A673 (cell line): ENCODE data around the gene CLDND2. TPM values are rescaled to one million over a fixed set of nuclear protein-coding genes. Genes with fewer than 3 reads are reported as not detected.
A peak's percentile ranks its signal among the peaks of the same experiment; 100 is the strongest.

Experiments used
- BruUV-seq: library from RNA; stranded (reverse); fragments of 400-500 nt; replicated peaks from 2 replicates; lab custom pipeline; 2021; lab: Mats Ljungman, UMichigan
- CTCF ChIA-PET: fragments of 300-600 bp; sonication (Branson Sonifier 250); formaldehyde crosslinking; loops from one replicate; lab custom pipeline; 2022; ENCODE audit warnings: antibody characterized with exemption; lab: Charles Lee
- POLR2A ChIA-PET: fragments of 300-600 bp; sonication (Branson Sonifier 250); formaldehyde crosslinking; loops from one replicate; lab custom pipeline; 2022; ENCODE audit warnings: antibody characterized with exemption; ENCODE audit not compliant: low non-redundant PET; lab: Charles Lee
- DNase-seq: peaks from one replicate; pipeline ENCODE4 v3.0.0-alpha.2; 2015; ENCODE audit warnings: low spot score
- H3K27ac ChIP-seq: fragments of 200-600 bp; sonication (generic); 2 replicates; pipeline ENCODE4 v1.5.1; 2016; ENCODE audit warnings: mixed run types, low read depth, mild to moderate bottlenecking, mixed read lengths, antibody characterized with exemption, low read length; ENCODE audit not compliant: poor library complexity, severe bottlenecking
- H3K27me3 ChIP-seq: fragments of 200-600 bp; sonication (generic); replicated peaks from 2 replicates; pipeline ENCODE4 v1.6.1; 2017; ENCODE audit warnings: mixed run types, low read depth, mild to moderate bottlenecking, mixed read lengths, antibody characterized with exemption, low read length; ENCODE audit not compliant: insufficient read depth, poor library complexity
- H3K36me3 ChIP-seq: fragments of 200-600 bp; sonication (generic); 2 replicates; pipeline ENCODE4 v1.6.1; 2016; ENCODE audit warnings: mixed run types, mild to moderate bottlenecking, mixed read lengths, antibody characterized with exemption, low read length; ENCODE audit not compliant: insufficient read depth, poor library complexity, severe bottlenecking
- H3K4me1 ChIP-seq: fragments of 200-600 bp; sonication (generic); 2 replicates; pipeline ENCODE4 v1.6.1; 2017; ENCODE audit warnings: mixed run types, mild to moderate bottlenecking, mixed read lengths, antibody characterized with exemption, low read length; ENCODE audit not compliant: insufficient read depth, poor library complexity, severe bottlenecking
- H3K4me3 ChIP-seq: fragments of 200-600 bp; sonication (generic); 2 replicates; pipeline ENCODE4 v1.5.1; 2016; ENCODE audit warnings: low read depth, mixed run types, mild to moderate bottlenecking, mixed read lengths, low read length; ENCODE audit not compliant: poor library complexity, severe bottlenecking
- H3K9me3 ChIP-seq: fragments of 200-600 bp; sonication (generic); 2 replicates; pipeline ENCODE4 v1.6.1; 2016; ENCODE audit warnings: mixed run types, low read depth, mild to moderate bottlenecking, mixed read lengths, antibody characterized with exemption, low read length; ENCODE audit not compliant: poor library complexity, severe bottlenecking
- CTCF ChIP-seq: fragments of 300-800, 200-600 bp; sonication (generic); conservative IDR thresholded peaks from 2 replicates; pipeline ENCODE4 v1.5.1; 2017; ENCODE audit warnings: low read depth, mild to moderate bottlenecking, antibody characterized with exemption, low read length, moderate library complexity, mixed read lengths
- EZH2 ChIP-seq: fragments of 200-600 bp; sonication (generic); IDR thresholded peaks from 2 replicates; pipeline ENCODE4 v1.6.1; 2017; ENCODE audit warnings: borderline replicate concordance, low read depth, mild to moderate bottlenecking, mixed read lengths, antibody characterized with exemption, low read length; ENCODE audit not compliant: poor library complexity, severe bottlenecking
- intact Hi-C: fragments of 100-400 bp; cut with micrococcal nuclease; formaldehyde crosslinking; loops from one replicate; pipeline ENCODE4 v1.10.0; 2022; ENCODE audit not compliant: unreplicated experiment
- total RNA-seq: library from RNA; stranded (reverse); gene quantifications from 2 replicates; pipeline ENCODE4 v1.2.3, GENCODE V29; 2021

CLDND2 gene
- total RNA-seq, 1 experiment from 2014 or later: not detected

- Histone ChIP-seq H3K9me3 (no peaks in the 10 kb centered on the region), H3K27me3 (no peaks in the 10 kb centered on the region), H3K4me3 (peak overlapping the region; percentile 61), H3K27ac (no peak overlapping the region), H3K4me1 (peaks cover 8% of the 10 kb centered on the region), H3K36me3 (no peaks in the 10 kb centered on the region)
- CTCF ChIA-PET: interaction anchor here (0.6 to 1.4 kb wide), 4 partner anchors 12 to 322 kb away, joined by 3 to 6 read pairs (median 4); no protein-coding TSS in a partner anchor
- TF ChIP-seq EZH2 (no peak), CTCF (no peak)
- DNase-seq: no peak
- POLR2A ChIA-PET: interaction anchor here (0.5 to 0.6 kb wide), 2 partner anchors 28 to 547 kb away, joined by 6 to 17 read pairs; no protein-coding TSS in a partner anchor
- intact Hi-C loops: loop anchor here (2.0 to 10.0 kb wide), 3 partner anchors 28 to 326 kb away; partner anchors contain the start of gene ETFB
- no TSS peak for BruUV-seq
Observed at GRCh38 chr19:51339313-51339686, 29.5 kb downstream of the CLDND2 start.

- no peaks in the 10 kb centered on the region for H3K36me3 ChIP-seq
- no peaks in the 10 kb centered on the region for H3K9me3 ChIP-seq
- peak overlapping the region; percentile 24 for H3K27ac ChIP-seq
- intact Hi-C loops: loop anchor here (2.0 to 10.0 kb wide), 3 partner anchors 28 to 326 kb away; partner anchors contain the start of gene ETFB
- peak overlapping the region; percentile 61 for H3K4me3 ChIP-seq
- TF ChIP-seq EZH2: no peak
- TF ChIP-seq CTCF: peak; percentile 89
- peaks cover 8% of the 10 kb centered on the region for H3K4me1 ChIP-seq
- ChIA-PET CTCF (interaction anchor here (1.1 to 1.2 kb wide), 2 partner anchors 29 to 55 kb away, joined by 3 to 6 read pairs; no protein-coding TSS in a partner anchor), POLR2A (no interaction called here)
- peak; percentile 86 for DNase-seq
- no peaks in the 10 kb centered on the region for H3K27me3 ChIP-seq
- no TSS peak for BruUV-seq
Observed at GRCh38 chr19:51338563-51339312, 30.1 kb downstream of the CLDND2 start.

GRCh38 chr19:51337861-51338562, 30.8 kb downstream of the CLDND2 start:
- no peaks in the 10 kb centered on the region for H3K36me3 ChIP-seq
- DNase-seq: no peak
- intact Hi-C loops: loop anchor here (2.0 to 10.0 kb wide), 3 partner anchors 29 to 327 kb away; partner anchors contain the start of gene ETFB
- POLR2A ChIA-PET: no interaction called here
- TF ChIP-seq EZH2: no peak
- TF ChIP-seq CTCF: no peak
- H3K27ac ChIP-seq: no peak overlapping the region
- no peaks in the 10 kb centered on the region for H3K9me3 ChIP-seq
- no peak overlapping the region for H3K4me3 ChIP-seq
- H3K27me3 ChIP-seq: no peaks in the 10 kb centered on the region
- no TSS peak for BruUV-seq
- peaks cover 8% of the 10 kb centered on the region for H3K4me1 ChIP-seq
- CTCF ChIA-PET: interaction anchor here (0.7 kb wide), 1 partner anchor 323 kb away, joined by 3 read pairs; no protein-coding TSS in a partner anchor
